DOHH2 (cell line): Measurements from ENCODE around the gene PLXNC1.

Source experiments
- H3F3A ChIP-seq: fragments of 200-600 bp; sonication (generic), shearing (Covaris generic); 2 replicates; pipeline ENCODE4 v1.6.0; 2016; ENCODE audit warnings: antibody characterized with exemption, mild to moderate bottlenecking; ENCODE audit not compliant: control insufficient read depth, insufficient read depth
- H3K27ac ChIP-seq: fragments of 200-600 bp; sonication (generic); 2 replicates; pipeline ENCODE4 v1.5.1; 2014; ENCODE audit warnings: low read depth, mild to moderate bottlenecking, low read length, moderate library complexity
- H3K27me3 ChIP-seq: fragments of 200-600 bp; sonication (generic); 2 replicates; pipeline ENCODE4 v1.6.1; 2014; ENCODE audit warnings: mild to moderate bottlenecking, low read length, mixed read lengths; ENCODE audit not compliant: control insufficient read depth
- H3K36me3 ChIP-seq: fragments of 200-600 bp; sonication (generic); 2 replicates; pipeline ENCODE4 v1.6.1; 2014; ENCODE audit warnings: mild to moderate bottlenecking, low read length, moderate library complexity, mixed read lengths; ENCODE audit not compliant: control insufficient read depth
- H3K4me1 ChIP-seq: fragments of 200-600 bp; sonication (generic); 2 replicates; pipeline ENCODE4 v1.6.1; 2014; ENCODE audit warnings: mild to moderate bottlenecking, low read length, mixed read lengths; ENCODE audit not compliant: control insufficient read depth
- H3K4me2 ChIP-seq: fragments of 200-600 bp; sonication (generic); 2 replicates; pipeline ENCODE4 v1.6.0; 2014; ENCODE audit warnings: mild to moderate bottlenecking, low read length, moderate library complexity
- H3K4me3 ChIP-seq: fragments of 200-600 bp; sonication (generic); 2 replicates; pipeline ENCODE4 v1.5.1; 2014; ENCODE audit warnings: mild to moderate bottlenecking, low read length, mixed read lengths
- H3K79me2 ChIP-seq: fragments of 200-600 bp; sonication (generic); 2 replicates; pipeline ENCODE4 v1.6.1; 2014; ENCODE audit warnings: mild to moderate bottlenecking, low read length, mixed read lengths; ENCODE audit not compliant: control insufficient read depth
- H3K9me2 ChIP-seq: fragments of 200-600 bp; sonication (generic); replicated peaks from 2 replicates; pipeline ENCODE4 v1.6.1; 2014; ENCODE audit warnings: mild to moderate bottlenecking, low read length, mixed read lengths; ENCODE audit not compliant: control insufficient read depth
- H3K9me3 ChIP-seq: fragments of 200-600 bp; sonication (generic); 2 replicates; pipeline ENCODE4 v1.6.1; 2014; ENCODE audit warnings: antibody characterized with exemption, low read length, mixed read lengths; ENCODE audit not compliant: control insufficient read depth, insufficient read depth
- H4K20me1 ChIP-seq: fragments of 200-600 bp; sonication (generic); 2 replicates; pipeline ENCODE4 v1.6.0; 2014; ENCODE audit warnings: low read depth, mild to moderate bottlenecking, antibody characterized with exemption, low read length, moderate library complexity; ENCODE audit not compliant: control insufficient read depth, insufficient read depth
- CTCF ChIP-seq: fragments of 200-600 bp; sonication (generic); IDR thresholded peaks from one replicate; pipeline ENCODE4 v1.5.1; 2014; ENCODE audit warnings: antibody characterized with exemption, mild to moderate bottlenecking, low read depth, low read length; ENCODE audit not compliant: poor library complexity, severe bottlenecking
- EZH2phosphoT487 ChIP-seq: fragments of 200-600 bp; sonication (generic); IDR thresholded peaks from 2 replicates; pipeline ENCODE4 v1.6.1; 2017; ENCODE audit warnings: borderline replicate concordance, mild to moderate bottlenecking, antibody characterized with exemption, low read length, moderate library complexity, mixed read lengths

Gene PLXNC1

GRCh38 chr12:94207849-94208621 is 59.7 kb downstream of the PLXNC1 start:
- Histone ChIP-seq H3K27ac (peak overlapping the region; percentile 84), H3K4me1 (peaks cover 63% of the 10 kb centered on the region), H4K20me1 (no peaks in the 10 kb centered on the region), H3K27me3 (no peaks in the 10 kb centered on the region), H3K36me3 (no peaks in the 10 kb centered on the region), H3K9me3 (no peaks in the 10 kb centered on the region), H3K4me3 (peak overlapping the region; percentile 65), H3K4me2 (peak overlapping the region; percentile 81), H3K9me2 (no peaks in the 10 kb centered on the region), H3K79me2 (no peaks in the 10 kb centered on the region), H3F3A (peaks cover 11% of the 10 kb centered on the region)
- TF ChIP-seq EZH2phosphoT487 (no peak), CTCF (no peak)

GRCh38 chr12:94208622-94208966 is 60.2 kb downstream of the PLXNC1 start:
- Histone ChIP-seq H3K4me3 (peak overlapping the region; percentile 65), H3K9me2 (no peaks in the 10 kb centered on the region), H3K9me3 (no peaks in the 10 kb centered on the region), H3K79me2 (no peaks in the 10 kb centered on the region), H3K27ac (peak overlapping the region; percentile 84), H3F3A (peaks cover 11% of the 10 kb centered on the region), H3K36me3 (no peaks in the 10 kb centered on the region), H4K20me1 (no peaks in the 10 kb centered on the region), H3K4me2 (peak overlapping the region; percentile 81), H3K4me1 (peaks cover 58% of the 10 kb centered on the region), H3K27me3 (no peaks in the 10 kb centered on the region)
- TF ChIP-seq CTCF, result peak; percentile 23
- no peak for TF ChIP-seq EZH2phosphoT487

- no peak for TF ChIP-seq CTCF
- TF ChIP-seq EZH2phosphoT487, result no peak
- H3K79me2 ChIP-seq, result no peaks in the 10 kb centered on the region
- H3K4me2 ChIP-seq, result peak overlapping the region; percentile 81
- no peak overlapping the region for H3K27ac ChIP-seq
- no peaks in the 10 kb centered on the region for H3K36me3 ChIP-seq
- H3K27me3 ChIP-seq, result no peaks in the 10 kb centered on the region
- no peaks in the 10 kb centered on the region for H4K20me1 ChIP-seq
- H3K4me3 ChIP-seq, result no peak overlapping the region
- H3F3A ChIP-seq, result peaks cover 11% of the 10 kb centered on the region
- no peaks in the 10 kb centered on the region for H3K9me2 ChIP-seq
- no peaks in the 10 kb centered on the region for H3K9me3 ChIP-seq
- H3K4me1 ChIP-seq, result peaks cover 51% of the 10 kb centered on the region
These were observed 60.9 kb downstream of the PLXNC1 start for GRCh38 chr12:94209240-94209639.
